GM19099 (cell line): ENCODE results near the gene GAS7.

Experiments
- POLR2A ChIP-seq: IDR thresholded peaks from 3 replicates; pipeline ENCODE4 v1.6.1; 2011; ENCODE audit warnings: low read depth; ENCODE audit not compliant: insufficient read length; ENCODE audit errors: extremely low read depth

The GAS7 gene

GRCh38 chr17:10169290-10169689, 29.1 kb downstream of the GAS7 start:
- TF ChIP-seq POLR2A, result no peak

- no peak for TF ChIP-seq POLR2A
These were observed 32.0 kb downstream of the GAS7 start for GRCh38 chr17:10166176-10166935.

GRCh38 chr17:10162096-10162495, 36.3 kb downstream of the GAS7 start:
- TF ChIP-seq POLR2A, result no peak

GRCh38 chr17:10161386-10161785, 37.0 kb downstream of the GAS7 start:
- no peak for TF ChIP-seq POLR2A

- TF ChIP-seq POLR2A, result peak; percentile 46
These were observed 41.3 kb downstream of the GAS7 start for GRCh38 chr17:10156948-10157607.

- no peak for TF ChIP-seq POLR2A
These were observed 41.8 kb downstream of the GAS7 start for GRCh38 chr17:10156599-10156947.

GRCh38 chr17:10156077-10156435, 42.4 kb downstream of the GAS7 start:
- no peak for TF ChIP-seq POLR2A

- TF ChIP-seq POLR2A, result no peak
These were observed 42.9 kb downstream of the GAS7 start for GRCh38 chr17:10155371-10156076.

GRCh38 chr17:10151667-10152496, 46.5 kb downstream of the GAS7 start:
- TF ChIP-seq POLR2A, result no peak

GRCh38 chr17:10149573-10150399, 48.6 kb downstream of the GAS7 start:
- no peak for TF ChIP-seq POLR2A

- TF ChIP-seq POLR2A, result no peak
These were observed 50.5 kb downstream of the GAS7 start for GRCh38 chr17:10147761-10148415.

GRCh38 chr17:10147040-10147439, 51.4 kb downstream of the GAS7 start:
- no peak for TF ChIP-seq POLR2A

- TF ChIP-seq POLR2A, result no peak
These were observed 53.4 kb downstream of the GAS7 start for GRCh38 chr17:10144982-10145381.

GRCh38 chr17:10144456-10144855, 54.0 kb downstream of the GAS7 start:
- no peak for TF ChIP-seq POLR2A
